GM12875 (cell line): ENCODE results near the gene BEND3.

Experiments
- H3K4me3 ChIP-seq: one replicate; pipeline ENCODE4 v1.5.1; 2011; ENCODE audit warnings: low read depth, low read length, control low read depth
- CTCF ChIP-seq: IDR thresholded peaks from 2 replicates; pipeline ENCODE4 v1.5.1; 2011; ENCODE audit warnings: low read depth, mild to moderate bottlenecking, control low read depth, inconsistent platforms, low read length, moderate library complexity, borderline replicate concordance; ENCODE audit not compliant: insufficient read depth

The BEND3 gene

GRCh38 chr6:107110200-107110599 lies 5.1 kb downstream of the BEND3 start:
- TF ChIP-seq CTCF = no peak
- no peak overlapping the region for H3K4me3 ChIP-seq

GRCh38 chr6:107108201-107108890 lies 7.0 kb downstream of the BEND3 start:
- no peak for TF ChIP-seq CTCF
- H3K4me3 ChIP-seq = no peak overlapping the region

- TF ChIP-seq CTCF = no peak
- H3K4me3 ChIP-seq = no peak overlapping the region
Measured at GRCh38 chr6:107107791-107108190, 7.5 kb downstream of the BEND3 start.

GRCh38 chr6:107106165-107106564 lies 9.2 kb downstream of the BEND3 start:
- no peak for TF ChIP-seq CTCF
- H3K4me3 ChIP-seq = no peak overlapping the region

- H3K4me3 ChIP-seq = no peak overlapping the region
- no peak for TF ChIP-seq CTCF
Measured at GRCh38 chr6:107105511-107106116, 9.7 kb downstream of the BEND3 start.

GRCh38 chr6:107103082-107103481 lies 12.2 kb downstream of the BEND3 start:
- TF ChIP-seq CTCF = no peak
- no peak overlapping the region for H3K4me3 ChIP-seq

- no peak for TF ChIP-seq CTCF
- no peak overlapping the region for H3K4me3 ChIP-seq
Measured at GRCh38 chr6:107102414-107102805, 12.9 kb downstream of the BEND3 start.
